ENCODE results near the gene XAB2.

- no peak for TF ChIP-seq ZNF670 (tag by site-specific recombination; IDR thresholded peaks at IDR 0.05; ENCODE audit: low read depth)
- TF ChIP-seq ZNF549 (tag by site-specific recombination; IDR thresholded peaks at IDR 0.05): no peak
- no peak for TF ChIP-seq ZNF530 (tag by site-specific recombination; IDR thresholded peaks at IDR 0.05; ENCODE audit: low read depth)
- no peak for TF ChIP-seq ZSCAN5A (tag by site-specific recombination; IDR thresholded peaks at IDR 0.05)
- no peak for TF ChIP-seq CTCF (tag by site-specific recombination; IDR thresholded peaks at IDR 0.05)
- TF ChIP-seq ZSCAN30 (tag by site-specific recombination; IDR thresholded peaks at IDR 0.05): no peak
- TF ChIP-seq ZNF274 (IDR thresholded peaks at IDR 0.05; ENCODE audit: low read length): no peak
- TF ChIP-seq ZNF274 (tag by site-specific recombination; IDR thresholded peaks at IDR 0.05; ENCODE audit: borderline replicate concordance): no peak
- no peak for TF ChIP-seq SALL2 (tag by site-specific recombination; IDR thresholded peaks at IDR 0.05; ENCODE audit: borderline replicate concordance)
- no peak for TF ChIP-seq ZBTB11 (tag by site-specific recombination; conservative IDR thresholded peaks at IDR 0.05; ENCODE audit: low read depth)
- TF ChIP-seq HIC1 (tag by site-specific recombination; IDR thresholded peaks at IDR 0.05): peak; percentile 4; the same call in 1 of the 2 replicates
- TF ChIP-seq SP7 (tag by site-specific recombination; IDR thresholded peaks at IDR 0.05): no peak
- no peak for TF ChIP-seq SETDB1 (IDR thresholded peaks at IDR 0.05; ENCODE audit: insufficient read length, low read length)
- no peak for TF ChIP-seq ZNF658 (tag by site-specific recombination; IDR thresholded peaks at IDR 0.05)
- no peak for TF ChIP-seq ZNF146 (tag by site-specific recombination; IDR thresholded peaks at IDR 0.05)
Observed at GRCh38 chr19:7618771-7619510, 10.4 kb downstream of the XAB2 start.

Measured in HEK293 (cell line).